C4-2B (cell line): Measurements from ENCODE around the gene TMEM225.

ENCODE experiments used
- ZFX ChIP-seq: fragments of 450-650 bp; IDR thresholded peaks from 2 replicates; pipeline ENCODE4 v1.6.1; 2017
- TF ChIP-seq, protein P1 (sequence below): fragments of 450-650 bp; conservative IDR thresholded peaks from 2 replicates; pipeline ENCODE4 v1.5.1; 2017; ENCODE audit warnings: mild to moderate bottlenecking

DNA sequence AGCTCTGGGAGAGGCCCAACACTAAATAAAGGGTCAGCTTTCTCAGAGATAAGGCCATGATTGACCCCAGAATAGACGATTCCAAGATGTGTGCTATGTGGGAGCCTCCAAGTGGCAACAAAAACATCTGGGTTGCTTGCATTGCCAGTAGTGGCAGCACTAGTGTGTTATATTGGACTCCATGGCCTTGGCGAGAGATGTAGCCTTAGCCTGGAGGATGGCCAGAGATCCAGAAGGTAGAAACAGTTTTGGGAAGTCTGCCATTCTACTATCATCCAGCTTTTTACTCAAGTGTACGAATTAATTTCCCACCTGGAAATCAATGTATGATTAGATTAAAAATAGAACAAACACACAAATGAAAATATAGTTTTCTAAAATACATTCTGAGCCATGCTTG is 19.5 kb upstream of the TMEM225 start:
- TF ChIP-seq, protein P1, sequence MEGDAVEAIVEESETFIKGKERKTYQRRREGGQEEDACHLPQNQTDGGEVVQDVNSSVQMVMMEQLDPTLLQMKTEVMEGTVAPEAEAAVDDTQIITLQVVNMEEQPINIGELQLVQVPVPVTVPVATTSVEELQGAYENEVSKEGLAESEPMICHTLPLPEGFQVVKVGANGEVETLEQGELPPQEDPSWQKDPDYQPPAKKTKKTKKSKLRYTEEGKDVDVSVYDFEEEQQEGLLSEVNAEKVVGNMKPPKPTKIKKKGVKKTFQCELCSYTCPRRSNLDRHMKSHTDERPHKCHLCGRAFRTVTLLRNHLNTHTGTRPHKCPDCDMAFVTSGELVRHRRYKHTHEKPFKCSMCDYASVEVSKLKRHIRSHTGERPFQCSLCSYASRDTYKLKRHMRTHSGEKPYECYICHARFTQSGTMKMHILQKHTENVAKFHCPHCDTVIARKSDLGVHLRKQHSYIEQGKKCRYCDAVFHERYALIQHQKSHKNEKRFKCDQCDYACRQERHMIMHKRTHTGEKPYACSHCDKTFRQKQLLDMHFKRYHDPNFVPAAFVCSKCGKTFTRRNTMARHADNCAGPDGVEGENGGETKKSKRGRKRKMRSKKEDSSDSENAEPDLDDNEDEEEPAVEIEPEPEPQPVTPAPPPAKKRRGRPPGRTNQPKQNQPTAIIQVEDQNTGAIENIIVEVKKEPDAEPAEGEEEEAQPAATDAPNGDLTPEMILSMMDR = no peak
- no peak for TF ChIP-seq ZFX
